ENCODE data around the gene LYST.

- no peak for TF ChIP-seq CTCF (IDR thresholded peaks at IDR 0.05)
- TF ChIP-seq POLR2A (IDR thresholded peaks at IDR 0.05) = no peak
- TF ChIP-seq EP300 (IDR thresholded peaks at IDR 0.05; ENCODE audit: low read depth) = no peak
- TF ChIP-seq POLR2AphosphoS5 (IDR thresholded peaks at IDR 0.05) = peak in 2 of 3 donors; percentile 12 to 19
Measured at GRCh38 chr1:235878082-235878811, 11.5 kb upstream of the LYST start.
